Prostate gland (tissue), 2 donors: ENCODE results near the gene FAM180B. TPM values are rescaled to one million over a fixed set of nuclear protein-coding genes. Genes with fewer than 3 reads are reported as not detected.

Experiments used
- DNase-seq: peaks from one replicate; pipeline ENCODE4 v3.0.0-alpha.2; 2019; ENCODE audit warnings: low spot score
- H3K27ac ChIP-seq, 2 donors: fragments of 200-600 bp; sonication (generic); 2 replicates each; pipeline ENCODE4 v1.5.1; 2017 to 2019
- H3K27me3 ChIP-seq: fragments of 200-600 bp; sonication (generic); replicated peaks from 2 replicates; pipeline ENCODE4 v1.5.1; 2019; ENCODE audit not compliant: insufficient read depth
- H3K36me3 ChIP-seq, 2 donors: fragments of 200-600 bp; sonication (generic); 1 replicate in 1 of 2; 2 replicates in 1 of 2; pipeline versions ENCODE4 v1.5.1 to v1.8.1; 2017 to 2019
- H3K4me1 ChIP-seq: fragments of 200-600 bp; sonication (generic); replicated peaks from 2 replicates; pipeline ENCODE4 v1.5.1; 2019
- H3K4me3 ChIP-seq, 2 donors: fragments of 200-600 bp; sonication (generic); 2 replicates each; pipeline ENCODE4 v1.5.1; 2017 to 2019
- H3K9me3 ChIP-seq: fragments of 200-600 bp; sonication (generic); 2 replicates; pipeline ENCODE4 v1.5.1; 2017
- POLR2A ChIP-seq: fragments of 450-650 bp; IDR thresholded peaks from one replicate; pipeline ENCODE4 v1.6.1; 2016; ENCODE audit warnings: antibody characterized with exemption, mild to moderate bottlenecking
- POLR2AphosphoS5 ChIP-seq: sonication (generic); formaldehyde crosslinking; IDR thresholded peaks from one replicate; pipeline ENCODE4 v1.6.1; 2017; ENCODE audit warnings: antibody characterized with exemption
- WGBS: methylation state at CpG from one replicate; pipeline ENCODE4 v1.1.5; 2018; 5-methylcytosine and 5-hydroxymethylcytosine counted together
- intact Hi-C: fragments of 100-400 bp; cut with DNase I; formaldehyde crosslinking; loops from one replicate; pipeline ENCODE4 v1.14.2; 2022
- total RNA-seq, 2 donors: library from RNA; depleted of rRNA; stranded (reverse); fragments of >200 nt; gene quantifications; one replicate each; pipeline ENCODE4 v1.1.0, GENCODE V29; 2016
- TF ChIP-seq, protein P1 (sequence below), 4 experiments: fragments of 200-600 bp in 2 of 4; fragments of 450-650 bp in 2 of 4; sonication (generic) in 2 of 4; IDR thresholded peaks; 1 replicate in 3 of 4; 2 replicates in 1 of 4; pipeline ENCODE4 v1.5.1; 2016 to 2019; ENCODE audit warnings: antibody characterized with exemption in 4 of 4, mild to moderate bottlenecking in 2 of 4, moderate library complexity in 2 of 4

Gene FAM180B
- total RNA-seq, 2 donors from 2014 or later: not detected

DNA sequence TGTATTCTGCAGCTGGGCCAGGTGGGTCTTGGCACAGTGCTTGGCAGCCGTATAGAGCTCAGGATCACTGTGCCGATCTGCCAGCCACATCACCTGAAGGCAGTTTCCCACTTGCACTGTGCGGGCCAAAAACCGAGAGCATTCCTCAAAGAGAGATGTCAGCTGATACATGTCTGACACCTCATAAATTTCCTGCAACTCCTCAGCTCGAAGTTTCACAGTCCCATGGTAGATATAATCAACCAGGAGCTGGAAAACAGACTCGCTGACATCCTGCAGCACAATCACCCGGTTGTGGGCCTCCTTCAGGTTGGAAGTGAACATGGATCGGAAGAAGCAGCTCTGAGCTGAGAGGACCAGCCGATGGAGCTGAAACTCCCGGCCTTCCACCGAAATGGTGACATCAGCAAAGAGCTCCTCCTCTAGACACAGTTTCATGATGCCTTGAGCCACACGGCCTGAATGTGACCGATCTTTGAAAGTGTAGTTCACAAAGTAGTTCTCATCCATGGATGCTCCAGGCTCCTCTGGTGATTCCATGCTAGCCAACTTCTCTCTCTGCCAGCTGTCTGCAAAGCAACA is 8.9 kb upstream of the FAM180B start:
- H3K4me1 ChIP-seq: peaks cover 25% of the 10 kb centered on the region
- DNase-seq: no peak
- intact Hi-C loops: no loop called here
- H3K36me3 ChIP-seq: peaks cover 0 to 9% of the 10 kb centered on the region in 2 donors
- WGBS: 22% methylated on average over 13 of the region's 13 CpGs
- no peak overlapping the region for H3K27ac ChIP-seq
- no peaks in the 10 kb centered on the region for H3K9me3 ChIP-seq
- H3K27me3 ChIP-seq: no peaks in the 10 kb centered on the region
- H3K4me3 ChIP-seq: peak overlapping the region in 1 of 2 donors; percentile 96
- TF ChIP-seq POLR2A (no peak), POLR2AphosphoS5 (no peak)
- TF ChIP-seq, protein P1, sequence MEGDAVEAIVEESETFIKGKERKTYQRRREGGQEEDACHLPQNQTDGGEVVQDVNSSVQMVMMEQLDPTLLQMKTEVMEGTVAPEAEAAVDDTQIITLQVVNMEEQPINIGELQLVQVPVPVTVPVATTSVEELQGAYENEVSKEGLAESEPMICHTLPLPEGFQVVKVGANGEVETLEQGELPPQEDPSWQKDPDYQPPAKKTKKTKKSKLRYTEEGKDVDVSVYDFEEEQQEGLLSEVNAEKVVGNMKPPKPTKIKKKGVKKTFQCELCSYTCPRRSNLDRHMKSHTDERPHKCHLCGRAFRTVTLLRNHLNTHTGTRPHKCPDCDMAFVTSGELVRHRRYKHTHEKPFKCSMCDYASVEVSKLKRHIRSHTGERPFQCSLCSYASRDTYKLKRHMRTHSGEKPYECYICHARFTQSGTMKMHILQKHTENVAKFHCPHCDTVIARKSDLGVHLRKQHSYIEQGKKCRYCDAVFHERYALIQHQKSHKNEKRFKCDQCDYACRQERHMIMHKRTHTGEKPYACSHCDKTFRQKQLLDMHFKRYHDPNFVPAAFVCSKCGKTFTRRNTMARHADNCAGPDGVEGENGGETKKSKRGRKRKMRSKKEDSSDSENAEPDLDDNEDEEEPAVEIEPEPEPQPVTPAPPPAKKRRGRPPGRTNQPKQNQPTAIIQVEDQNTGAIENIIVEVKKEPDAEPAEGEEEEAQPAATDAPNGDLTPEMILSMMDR (IDR thresholded peaks at IDR 0.05): no peak

DNA sequence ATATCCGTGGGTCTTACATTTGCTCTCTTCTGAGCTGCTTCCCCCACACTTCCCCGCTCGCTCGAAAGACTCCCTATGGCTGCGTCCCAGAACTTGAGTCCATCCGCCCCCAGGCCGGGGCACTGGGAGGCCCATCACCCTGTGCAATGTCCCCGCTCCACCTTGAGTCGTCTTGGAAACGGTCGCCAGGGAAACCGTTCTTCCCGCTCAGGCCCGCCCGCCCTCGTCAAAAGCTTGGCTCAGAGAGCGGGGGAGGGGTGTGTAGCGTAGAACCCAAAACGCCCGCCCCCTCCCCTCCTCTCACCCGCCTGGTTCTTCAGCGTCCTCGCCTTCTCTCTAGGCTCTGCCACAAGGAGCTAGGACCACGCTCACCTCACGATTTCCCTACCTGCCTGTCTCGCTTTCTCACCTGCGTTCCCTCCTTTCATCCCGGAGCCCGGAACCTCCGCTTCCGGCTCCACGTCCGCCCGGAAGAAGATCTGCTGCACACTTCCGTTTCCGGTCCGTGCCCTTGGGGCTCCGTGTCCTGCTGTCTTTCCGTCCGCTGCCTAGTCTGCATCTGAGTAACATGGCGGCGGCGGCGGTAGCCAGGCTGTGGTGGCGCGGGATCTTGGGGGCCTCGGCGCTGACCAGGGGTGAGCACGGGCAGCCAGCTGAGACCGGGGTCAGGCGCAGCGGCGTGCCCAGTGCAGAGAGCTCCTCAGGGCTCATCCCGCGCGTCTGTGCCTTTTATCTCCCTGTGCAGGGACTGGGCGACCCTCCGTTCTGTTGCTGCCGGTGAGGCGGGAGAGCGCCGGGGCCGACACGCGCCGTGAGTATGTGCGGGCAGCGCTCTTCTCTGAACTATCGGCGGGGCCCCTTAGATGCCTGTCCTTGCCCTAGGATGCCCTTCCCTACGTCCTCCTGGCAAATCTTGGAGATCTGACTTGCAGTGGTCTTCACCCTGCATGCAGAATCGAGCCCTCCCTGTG is 7.7 kb upstream of the FAM180B start, which contains the start of the genes KBTBD4 and NDUFS3:
TSS of gene KBTBD4 (minus strand) at position 447 of the 971 bp plus-strand sequence. CDS start at position 428, 19 bp downstream.
TSS of gene NDUFS3 (plus strand) at position 551 of the 971 bp plus-strand sequence. CDS start at position 569, 18 bp downstream.
- Histone ChIP-seq H3K9me3 (no peaks in the 10 kb centered on the region), H3K4me1 (peaks cover 18% of the 10 kb centered on the region), H3K4me3 (peak within 1 kb of the TSS; percentile 96), H3K27me3 (no peaks in the 10 kb centered on the region), H3K36me3 (peaks cover 5 to 19% of the 10 kb centered on the region in 2 donors), H3K27ac (peak within 1 kb of the TSS; percentile 94 to 96)
- peak; percentile 96 for TF ChIP-seq POLR2AphosphoS5
- peak; percentile 40 for TF ChIP-seq POLR2A
- TF ChIP-seq, protein P1 (IDR thresholded peaks at IDR 0.05): no peak
- WGBS: under 1% methylated on average over 58 of the region's 72 CpGs
- intact Hi-C loops: no loop called here
- DNase-seq: peak; percentile 90

DNA sequence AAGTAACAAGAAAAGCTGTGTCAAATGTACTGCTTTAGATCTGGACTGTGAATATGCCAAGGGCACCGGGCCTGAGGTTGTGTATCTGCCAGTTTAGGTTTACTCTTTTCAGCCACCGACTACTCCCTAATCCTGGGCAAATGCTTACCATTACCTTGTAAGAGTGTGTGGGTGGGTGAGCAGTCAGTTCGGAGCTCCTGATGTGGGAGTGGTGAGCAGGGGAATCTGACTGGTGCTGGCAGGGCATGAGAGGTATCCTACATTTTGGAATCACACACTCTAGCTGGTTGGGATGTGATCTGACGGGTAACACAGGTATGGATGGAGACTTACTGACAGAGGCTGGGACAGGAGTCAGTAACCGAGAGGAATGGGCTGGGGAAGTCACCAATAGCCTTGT is 2.6 kb upstream of the FAM180B start:
- Histone ChIP-seq H3K27ac (no peak overlapping the region), H3K36me3 (peaks cover 5 to 24% of the 10 kb centered on the region in 2 donors), H3K27me3 (no peaks in the 10 kb centered on the region), H3K4me1 (peaks cover 4% of the 10 kb centered on the region), H3K9me3 (no peaks in the 10 kb centered on the region), H3K4me3 (no peak overlapping the region)
- TF ChIP-seq, protein P1 (IDR thresholded peaks at IDR 0.05): no peak
- no peak for TF ChIP-seq POLR2AphosphoS5
- TF ChIP-seq POLR2A: no peak
- 85% methylated on average over 5 of the region's 5 CpGs for WGBS
- no peak for DNase-seq
- intact Hi-C loops: no loop called here

DNA sequence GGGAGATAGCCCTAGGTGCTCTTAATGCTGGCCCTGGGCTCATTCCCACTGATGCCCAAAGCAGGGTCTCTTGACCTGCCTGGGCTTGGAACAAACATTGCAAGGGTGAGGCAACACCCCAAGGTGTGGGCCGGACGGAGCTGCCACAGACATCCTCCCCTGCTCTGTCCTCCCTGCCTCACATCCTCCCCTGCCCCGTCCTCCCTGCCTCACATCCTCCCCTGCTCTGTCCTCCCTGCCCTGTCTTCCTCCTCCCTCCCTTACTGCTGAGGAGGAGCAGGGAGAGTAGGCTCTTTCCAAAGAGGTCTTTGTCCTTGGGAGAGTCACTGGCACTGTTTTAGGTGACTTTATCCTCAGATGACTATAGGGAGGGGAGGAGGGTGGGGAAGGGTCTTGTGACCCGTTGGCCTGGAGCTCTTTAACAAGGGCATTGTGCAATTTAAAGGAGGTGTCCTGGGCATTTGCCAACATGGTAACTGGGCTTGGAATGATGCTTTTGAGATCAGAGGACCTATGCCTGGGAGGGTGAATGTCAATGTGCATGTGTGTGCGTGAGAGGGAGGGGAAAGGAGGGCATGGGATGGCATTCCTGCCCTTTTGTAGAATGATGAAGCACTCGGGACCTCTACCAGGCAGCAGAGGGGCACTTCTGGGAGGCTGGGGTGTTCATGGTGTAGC is 700 bp downstream of the FAM180B start:
- no peaks in the 10 kb centered on the region for H3K27me3 ChIP-seq
- H3K36me3 ChIP-seq: peaks cover 5 to 19% of the 10 kb centered on the region in 2 donors
- no peak for DNase-seq
- no peak overlapping the region for H3K27ac ChIP-seq
- intact Hi-C loops: no loop called here
- TF ChIP-seq POLR2AphosphoS5 (no peak), POLR2A (no peak)
- TF ChIP-seq, protein P1 (IDR thresholded peaks at IDR 0.05): no peak
- no peak overlapping the region for H3K4me3 ChIP-seq
- WGBS: 52% methylated on average over 6 of the region's 6 CpGs
- H3K9me3 ChIP-seq: no peaks in the 10 kb centered on the region
- no peaks in the 10 kb centered on the region for H3K4me1 ChIP-seq
